ENCODE measurements around the gene DNAI2. TPM values are rescaled to one million over a fixed set of nuclear protein-coding genes. Genes with fewer than 3 reads are reported as not detected.

DNAI2 gene
- total and polyA plus RNA-seq, 12 donors = 0.06 to 0.26 (median 0.14) TPM; not detected in 9

DNA sequence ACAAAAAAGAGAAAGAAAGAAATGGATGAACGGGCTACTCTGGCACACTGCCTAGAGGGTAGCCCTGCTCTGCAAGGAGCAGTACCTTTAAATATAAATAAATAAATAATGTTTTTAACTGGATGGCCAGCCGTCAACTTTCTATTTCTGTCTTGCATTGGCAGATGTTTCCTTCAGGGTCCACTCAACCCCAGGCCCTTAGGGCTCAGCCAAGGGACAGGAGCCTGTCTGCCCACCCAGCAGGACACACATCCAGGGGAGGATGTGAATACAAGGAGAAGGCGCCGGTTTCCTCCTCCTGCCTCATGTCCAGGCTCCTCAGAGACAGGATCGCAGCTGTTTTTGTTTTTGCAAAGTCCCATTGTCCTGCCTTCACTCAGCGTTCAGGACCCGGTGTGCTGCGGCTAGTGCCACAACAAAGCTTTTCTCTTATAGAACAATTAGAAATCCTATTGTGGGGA, 38.1 kb upstream of the DNAI2 start:
- Histone ChIP-seq H3K4me1 (replicated peaks in 1 of 2) (peaks cover 0 to 4% of the 10 kb centered on the region in 2 donors), H3K9me3 (replicated peaks in 1 of 3) (no peaks in the 10 kb centered on the region), H3K27me3 (no peaks in the 10 kb centered on the region), H3K27ac (no peak overlapping the region), H3K4me3 (no peak overlapping the region), H3K36me3 (replicated peaks in 1 of 2) (no peaks in the 10 kb centered on the region)
- no peak for DNase-seq
- 67 to 74% (median 70%) methylated on average over 6 to 8 of the region's 8 CpGs for WGBS, 4 donors
- intact Hi-C loops (cut with DNase I) = no loop called here
- TF ChIP-seq, protein P1, sequence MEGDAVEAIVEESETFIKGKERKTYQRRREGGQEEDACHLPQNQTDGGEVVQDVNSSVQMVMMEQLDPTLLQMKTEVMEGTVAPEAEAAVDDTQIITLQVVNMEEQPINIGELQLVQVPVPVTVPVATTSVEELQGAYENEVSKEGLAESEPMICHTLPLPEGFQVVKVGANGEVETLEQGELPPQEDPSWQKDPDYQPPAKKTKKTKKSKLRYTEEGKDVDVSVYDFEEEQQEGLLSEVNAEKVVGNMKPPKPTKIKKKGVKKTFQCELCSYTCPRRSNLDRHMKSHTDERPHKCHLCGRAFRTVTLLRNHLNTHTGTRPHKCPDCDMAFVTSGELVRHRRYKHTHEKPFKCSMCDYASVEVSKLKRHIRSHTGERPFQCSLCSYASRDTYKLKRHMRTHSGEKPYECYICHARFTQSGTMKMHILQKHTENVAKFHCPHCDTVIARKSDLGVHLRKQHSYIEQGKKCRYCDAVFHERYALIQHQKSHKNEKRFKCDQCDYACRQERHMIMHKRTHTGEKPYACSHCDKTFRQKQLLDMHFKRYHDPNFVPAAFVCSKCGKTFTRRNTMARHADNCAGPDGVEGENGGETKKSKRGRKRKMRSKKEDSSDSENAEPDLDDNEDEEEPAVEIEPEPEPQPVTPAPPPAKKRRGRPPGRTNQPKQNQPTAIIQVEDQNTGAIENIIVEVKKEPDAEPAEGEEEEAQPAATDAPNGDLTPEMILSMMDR (IDR thresholded peaks at IDR 0.05) = no peak
- TF ChIP-seq POLR2A (IDR thresholded peaks at IDR 0.05) = no peak

DNA sequence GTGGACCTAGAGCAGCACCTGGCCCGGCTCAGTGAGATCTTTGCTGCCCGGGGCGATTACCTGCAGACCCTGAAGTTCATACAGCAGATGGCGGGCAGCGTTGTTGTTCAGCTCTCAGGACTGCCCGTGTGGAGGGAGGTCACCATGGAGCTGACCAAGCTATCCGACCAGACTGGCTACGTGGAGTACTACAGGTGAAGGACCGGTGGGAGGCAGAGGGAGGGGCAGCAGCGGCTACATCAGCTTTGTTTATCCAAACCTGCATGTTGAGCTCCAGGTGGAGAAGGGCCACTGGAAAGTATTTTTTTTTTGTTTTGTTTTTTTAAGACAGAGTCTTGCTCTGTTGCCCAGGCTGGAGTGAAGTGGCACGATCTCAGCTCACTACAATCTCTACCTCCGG, 36.7 kb upstream of the DNAI2 start:
- 90 to 96% (median 93%) methylated on average over 12 of the region's 12 CpGs for WGBS, 4 donors
- no peaks in the 10 kb centered on the region for H3K9me3 ChIP-seq (replicated peaks in 1 of 3)
- intact Hi-C loops (cut with DNase I) = no loop called here
- H3K27me3 ChIP-seq = no peaks in the 10 kb centered on the region
- no peak for DNase-seq
- H3K36me3 ChIP-seq (replicated peaks in 1 of 2) = no peaks in the 10 kb centered on the region
- TF ChIP-seq, protein P1 (IDR thresholded peaks at IDR 0.05) = no peak
- TF ChIP-seq POLR2A (IDR thresholded peaks at IDR 0.05) = no peak
- H3K4me3 ChIP-seq = no peak overlapping the region
- no peak overlapping the region for H3K27ac ChIP-seq
- H3K4me1 ChIP-seq (replicated peaks in 1 of 2) = peaks cover 0 to 9% of the 10 kb centered on the region in 2 donors

DNA sequence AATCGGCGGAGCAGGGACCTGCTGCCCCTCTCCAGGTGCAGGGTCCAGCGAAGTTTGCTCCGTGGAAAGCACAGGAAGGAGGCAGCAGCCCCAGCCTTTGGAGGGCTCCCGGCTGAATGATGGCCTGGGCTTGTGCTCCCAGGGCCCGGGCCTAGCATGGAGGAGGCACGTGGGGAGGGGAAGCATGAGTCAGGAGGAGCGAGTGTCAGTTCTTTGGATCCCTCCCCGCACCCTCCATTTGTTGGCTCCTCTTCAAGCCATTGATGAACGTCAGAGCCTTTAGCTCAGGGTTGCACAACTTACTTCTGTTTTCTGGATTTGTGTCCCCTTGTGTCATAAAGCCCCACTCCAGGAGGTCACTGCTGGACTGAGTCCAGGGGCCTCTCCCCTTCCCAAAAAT, 34.9 kb upstream of the DNAI2 start:
- Histone ChIP-seq H3K27me3 (no peaks in the 10 kb centered on the region), H3K9me3 (replicated peaks in 1 of 3) (no peaks in the 10 kb centered on the region), H3K4me3 (no peak overlapping the region), H3K36me3 (replicated peaks in 1 of 2) (no peaks in the 10 kb centered on the region), H3K27ac (peak overlapping the region in 2 of 5 donors; percentile 27 to 72), H3K4me1 (replicated peaks in 1 of 2) (peaks cover 0 to 9% of the 10 kb centered on the region in 2 donors)
- 54 to 67% (median 56%) methylated on average over 6 to 10 of the region's 10 CpGs for WGBS, 4 donors
- TF ChIP-seq, protein P1 (IDR thresholded peaks at IDR 0.05) = no peak
- peak in 1 of 2 donors; percentile 8 for TF ChIP-seq POLR2A (IDR thresholded peaks at IDR 0.05)
- DNase-seq = peak in 6 of 7 donors; percentile 83 to 95 (median 90)
- intact Hi-C loops (cut with DNase I) = no loop called here

DNA sequence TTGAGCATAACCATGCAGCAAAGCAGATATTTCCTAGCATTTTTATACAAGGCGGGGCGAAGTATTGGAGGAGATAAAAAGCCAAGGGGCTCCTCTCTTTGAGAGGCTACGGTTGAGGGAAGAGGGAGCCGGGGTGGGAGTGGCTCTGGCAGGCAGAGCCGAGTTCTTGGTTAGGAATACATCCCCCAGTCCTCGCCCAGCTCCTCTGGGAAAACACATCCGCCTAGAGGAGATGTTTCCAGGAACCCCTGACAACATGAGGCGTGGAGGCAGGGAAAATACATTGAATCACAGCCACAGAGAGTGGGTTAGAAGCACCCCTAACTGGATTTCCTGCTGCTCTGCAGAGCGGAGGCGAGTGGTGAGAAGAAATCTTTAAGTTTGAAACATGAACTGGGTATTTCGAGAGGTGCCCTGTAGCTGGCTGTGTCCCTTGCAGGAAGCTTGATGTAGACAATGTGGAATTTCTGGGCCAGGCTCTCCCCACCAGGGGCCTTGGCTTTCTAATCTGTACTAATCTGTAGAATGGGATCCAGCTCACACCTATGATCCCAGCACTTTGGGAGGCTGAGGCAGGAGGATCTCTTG, 33.3 kb upstream of the DNAI2 start:
- 65 to 76% (median 68%) methylated on average over 11 of the region's 11 CpGs for WGBS, 4 donors
- Histone ChIP-seq H3K27ac (peak overlapping the region in 1 of 5 donors; percentile 68), H3K27me3 (no peaks in the 10 kb centered on the region), H3K9me3 (replicated peaks in 1 of 3) (no peaks in the 10 kb centered on the region), H3K4me1 (replicated peaks in 1 of 2) (peaks cover 0 to 7% of the 10 kb centered on the region in 2 donors), H3K4me3 (no peak overlapping the region), H3K36me3 (replicated peaks in 1 of 2) (no peaks in the 10 kb centered on the region)
- DNase-seq = peak in 4 of 7 donors; percentile 12 to 34 (median 31)
- TF ChIP-seq POLR2A (IDR thresholded peaks at IDR 0.05) = no peak
- TF ChIP-seq, protein P1 (IDR thresholded peaks at IDR 0.05) = no peak
- intact Hi-C loops (cut with DNase I) = no loop called here
